Activated CD8-positive, alpha-beta memory T cell treated with anti-CD3 and anti-CD28 coated beads, Interleukin-2, amount 10 ng/mL, durations not matched to agents 7 days and 5 days (primary cell): Measurements from ENCODE around the gene PPP6R3. TPM values are rescaled to one million over a fixed set of nuclear protein-coding genes. Genes with fewer than 3 reads are reported as not detected.

Experiments used
- total RNA-seq, 2 experiments: library from RNA; stranded (reverse); gene quantifications; one replicate each; pipeline ENCODE4 v1.2.3, GENCODE V29; 2021

Gene PPP6R3
- total RNA-seq, 2 experiments from 2014 or later = 116 to 121 TPM

Other genes with a start within 250 kb of the PPP6R3 start
- gene KMT5B, start 247.5 kb upstream of the PPP6R3 start, total RNA-seq = 10 to 100 TPM; 15.1 to 20.3 TPM
- gene C11orf24, start 188.8 kb upstream of the PPP6R3 start, total RNA-seq = 10 to 100 TPM; 26.4 to 27.0 TPM
- gene LRP5, start 148.2 kb upstream of the PPP6R3 start, total RNA-seq = 10 to 100 TPM; 15.6 to 16.2 TPM
- gene GAL, start 223.8 kb downstream of the PPP6R3 start, total RNA-seq = not detected